Karpas-422 (cell line): ENCODE results near the gene GBA2. TPM values are rescaled to one million over a fixed set of nuclear protein-coding genes. Genes with fewer than 3 reads are reported as not detected.
A peak's percentile ranks its signal among the peaks of the same experiment; 100 is the strongest.

ENCODE experiments used
- DNase-seq: peaks from one replicate; pipeline ENCODE4 v3.0.0-alpha.2; 2015
- H2AFZ ChIP-seq: fragments of 200-600 bp; sonication (generic); 2 replicates; pipeline ENCODE4 v1.6.1; 2014; ENCODE audit warnings: antibody characterized with exemption, low read length, mixed read lengths
- H3K27ac ChIP-seq: fragments of 200-600 bp; sonication (generic); 2 replicates; pipeline ENCODE4 v1.5.1; 2014; ENCODE audit warnings: mild to moderate bottlenecking, low read length, moderate library complexity
- H3K27me3 ChIP-seq: fragments of 200-600 bp; sonication (generic); 2 replicates; pipeline ENCODE4 v1.6.1; 2014; ENCODE audit warnings: low read length, mixed read lengths
- H3K36me3 ChIP-seq: fragments of 200-600 bp; sonication (generic); 2 replicates; pipeline ENCODE4 v1.6.1; 2014; ENCODE audit warnings: low read length, mixed read lengths; ENCODE audit not compliant: insufficient read depth
- H3K4me1 ChIP-seq: fragments of 200-600 bp; sonication (generic); 2 replicates; pipeline ENCODE4 v1.6.1; 2014; ENCODE audit warnings: mild to moderate bottlenecking, low read length, mixed read lengths
- H3K4me2 ChIP-seq: fragments of 200-600 bp; sonication (generic); 2 replicates; pipeline ENCODE4 v1.6.1; 2014; ENCODE audit warnings: low read length, low read depth, mild to moderate bottlenecking; ENCODE audit not compliant: poor library complexity, severe bottlenecking
- H3K4me3 ChIP-seq: fragments of 200-600 bp; sonication (generic); 2 replicates; pipeline ENCODE4 v1.5.1; 2014; ENCODE audit warnings: mild to moderate bottlenecking, antibody characterized with exemption, low read length, mixed read lengths
- H3K79me2 ChIP-seq: fragments of 200-600 bp; sonication (generic); 2 replicates; pipeline ENCODE4 v1.6.1; 2014; ENCODE audit warnings: mild to moderate bottlenecking, low read length, mixed read lengths
- H3K9ac ChIP-seq: fragments of 200-600 bp; sonication (generic); 2 replicates; pipeline ENCODE4 v1.6.0; 2014; ENCODE audit warnings: low read length
- H3K9me2 ChIP-seq: fragments of 200-600 bp; sonication (generic), shearing (Covaris generic); replicated peaks from 2 replicates; pipeline ENCODE4 v1.6.0; 2014; ENCODE audit warnings: mild to moderate bottlenecking, low read length, moderate library complexity; ENCODE audit not compliant: insufficient read depth
- H3K9me3 ChIP-seq: fragments of 300-700, 200-600 bp; sonication (generic); 2 replicates; pipeline ENCODE4 v1.6.1; 2014; ENCODE audit warnings: low read length, mixed read lengths
- H4K20me1 ChIP-seq: fragments of 200-600 bp; sonication (generic); 2 replicates; pipeline ENCODE4 v1.6.1; 2014; ENCODE audit warnings: mild to moderate bottlenecking, antibody characterized with exemption, low read length, low read depth; ENCODE audit not compliant: insufficient read depth
- total RNA-seq: library from RNA; depleted of rRNA; stranded (reverse); fragments of >200 nt; shearing (Covaris generic); gene quantifications from 2 replicates; pipeline ENCODE4 v1.2.3, GENCODE V29; 2014; ENCODE audit warnings: low replicate concordance

Gene GBA2
- total RNA-seq, 1 experiment from 2014 or later: 54.9 TPM

GRCh38 chr9:35753466-35753865 is 4.4 kb upstream of the GBA2 start:
- peaks cover 44% of the 10 kb centered on the region for H3K79me2 ChIP-seq
- H3K4me3 ChIP-seq: no peak overlapping the region
- no peak overlapping the region for H3K4me2 ChIP-seq
- H3K9me3 ChIP-seq: no peaks in the 10 kb centered on the region
- no peaks in the 10 kb centered on the region for H3K36me3 ChIP-seq
- no peaks in the 10 kb centered on the region for H3K9me2 ChIP-seq
- peaks cover 2% of the 10 kb centered on the region; the same call in 1 of the 2 replicates for H4K20me1 ChIP-seq
- peaks cover 31% of the 10 kb centered on the region for H3K4me1 ChIP-seq
- no peak overlapping the region for H3K27ac ChIP-seq
- H3K27me3 ChIP-seq: no peaks in the 10 kb centered on the region
- no peak overlapping the region for H3K9ac ChIP-seq
- no peak for DNase-seq
- H2AFZ ChIP-seq: no peak overlapping the region

GRCh38 chr9:35750256-35750531 is 1.2 kb upstream of the GBA2 start:
- H4K20me1 ChIP-seq: peaks cover 31% of the 10 kb centered on the region
- no peaks in the 10 kb centered on the region for H3K27me3 ChIP-seq
- H3K4me3 ChIP-seq: peak overlapping the region; percentile 87
- peaks cover 51% of the 10 kb centered on the region for H3K79me2 ChIP-seq
- DNase-seq: no peak
- H3K36me3 ChIP-seq: peaks cover 6% of the 10 kb centered on the region; the same call in 1 of the 2 replicates
- H3K9me2 ChIP-seq: no peaks in the 10 kb centered on the region
- peak overlapping the region; percentile 92 for H3K4me2 ChIP-seq
- H2AFZ ChIP-seq: no peak overlapping the region
- no peaks in the 10 kb centered on the region for H3K9me3 ChIP-seq
- peak overlapping the region; percentile 88 for H3K9ac ChIP-seq
- H3K27ac ChIP-seq: peak overlapping the region; percentile 43; the same call in 1 of the 2 replicates
- H3K4me1 ChIP-seq: peaks cover 38% of the 10 kb centered on the region

- peak overlapping the region; percentile 43; the same call in 1 of the 2 replicates for H3K27ac ChIP-seq
- no peaks in the 10 kb centered on the region for H3K9me3 ChIP-seq
- no peaks in the 10 kb centered on the region for H3K27me3 ChIP-seq
- peak; percentile 76 for DNase-seq
- peak overlapping the region; percentile 22; the same call in 1 of the 2 replicates for H2AFZ ChIP-seq
- H3K4me2 ChIP-seq: peak overlapping the region; percentile 92
- H3K9me2 ChIP-seq: no peaks in the 10 kb centered on the region
- H3K9ac ChIP-seq: peak overlapping the region; percentile 88
- H4K20me1 ChIP-seq: peaks cover 31% of the 10 kb centered on the region
- H3K79me2 ChIP-seq: peaks cover 55% of the 10 kb centered on the region
- peaks cover 37% of the 10 kb centered on the region for H3K4me1 ChIP-seq
- peak overlapping the region; percentile 87 for H3K4me3 ChIP-seq
- H3K36me3 ChIP-seq: peaks cover 7% of the 10 kb centered on the region; the same call in 1 of the 2 replicates
Observed at GRCh38 chr9:35749515-35750255, 657 bp upstream of the GBA2 start.

GRCh38 chr9:35748242-35748857 is 678 bp downstream of the GBA2 start:
- Histone ChIP-seq H3K27ac (peak overlapping the region; percentile 43; the same call in 1 of the 2 replicates), H3K4me1 (peaks cover 37% of the 10 kb centered on the region), H3K9me3 (no peaks in the 10 kb centered on the region), H3K27me3 (no peaks in the 10 kb centered on the region), H3K36me3 (peaks cover 21% of the 10 kb centered on the region; the same call in 1 of the 2 replicates), H2AFZ (no peak overlapping the region), H3K9ac (peak overlapping the region; percentile 88), H4K20me1 (peaks cover 31% of the 10 kb centered on the region), H3K79me2 (peaks cover 68% of the 10 kb centered on the region), H3K4me3 (peak overlapping the region; percentile 87), H3K9me2 (no peaks in the 10 kb centered on the region), H3K4me2 (peak overlapping the region; percentile 92)
- DNase-seq: peak; percentile 65

- Histone ChIP-seq H3K9ac (peak overlapping the region; percentile 88), H3K4me2 (peak overlapping the region; percentile 92), H3K9me2 (no peaks in the 10 kb centered on the region), H3K4me3 (peak overlapping the region; percentile 87), H2AFZ (no peak overlapping the region), H3K9me3 (no peaks in the 10 kb centered on the region), H3K79me2 (peaks cover 73% of the 10 kb centered on the region), H3K4me1 (peaks cover 37% of the 10 kb centered on the region), H3K27ac (no peak overlapping the region), H4K20me1 (peaks cover 31% of the 10 kb centered on the region), H3K27me3 (no peaks in the 10 kb centered on the region), H3K36me3 (peaks cover 28% of the 10 kb centered on the region; the same call in 1 of the 2 replicates)
- DNase-seq: no peak
Observed at GRCh38 chr9:35746583-35746982, 2.4 kb downstream of the GBA2 start.

- Histone ChIP-seq H3K9me2 (no peaks in the 10 kb centered on the region), H2AFZ (no peak overlapping the region), H3K27ac (no peak overlapping the region), H3K4me2 (peak overlapping the region; percentile 92), H3K9me3 (no peaks in the 10 kb centered on the region), H3K9ac (peak overlapping the region; percentile 38; the same call in 1 of the 2 replicates), H3K27me3 (no peaks in the 10 kb centered on the region), H3K4me1 (peaks cover 37% of the 10 kb centered on the region), H3K4me3 (peak overlapping the region; percentile 87; the same call in 1 of the 2 replicates), H3K79me2 (peaks cover 70% of the 10 kb centered on the region), H4K20me1 (peaks cover 31% of the 10 kb centered on the region), H3K36me3 (peaks cover 28% of the 10 kb centered on the region; the same call in 1 of the 2 replicates)
- DNase-seq: no peak
Observed at GRCh38 chr9:35745569-35745968, 3.5 kb downstream of the GBA2 start.

- no peak overlapping the region for H2AFZ ChIP-seq
Observed at GRCh38 chr9:35743880-35744518, 5.0 kb downstream of the GBA2 start.

GRCh38 chr9:35743452-35743851 is 5.6 kb downstream of the GBA2 start:
- Histone ChIP-seq H4K20me1 (peaks cover 29% of the 10 kb centered on the region), H3K9me2 (no peaks in the 10 kb centered on the region), H3K27me3 (no peaks in the 10 kb centered on the region), H3K27ac (no peak overlapping the region), H3K4me2 (no peak overlapping the region), H3K9ac (no peak overlapping the region), H3K4me1 (peaks cover 27% of the 10 kb centered on the region), H2AFZ (no peak overlapping the region), H3K36me3 (peaks cover 35% of the 10 kb centered on the region), H3K9me3 (no peaks in the 10 kb centered on the region), H3K79me2 (peaks cover 55% of the 10 kb centered on the region), H3K4me3 (no peak overlapping the region)
- no peak for DNase-seq

More at GRCh38 chr9:35743880-35744518, 5.0 kb downstream of the GBA2 start:
- no peak overlapping the region for H3K4me2 ChIP-seq
- no peaks in the 10 kb centered on the region for H3K27me3 ChIP-seq
- H3K9me2 ChIP-seq: no peaks in the 10 kb centered on the region
- H4K20me1 ChIP-seq: peaks cover 31% of the 10 kb centered on the region
- peaks cover 35% of the 10 kb centered on the region for H3K36me3 ChIP-seq
- no peak overlapping the region for H3K4me3 ChIP-seq
- no peak overlapping the region for H3K9ac ChIP-seq
- H3K79me2 ChIP-seq: peaks cover 59% of the 10 kb centered on the region
- H3K9me3 ChIP-seq: no peaks in the 10 kb centered on the region
- no peak overlapping the region for H3K27ac ChIP-seq
- no peak for DNase-seq
- H3K4me1 ChIP-seq: peaks cover 27% of the 10 kb centered on the region
